T-helper 9 cell (primary cell): Measurements from ENCODE around the gene PEAK1.
"Not testable (repeated sequence)": the region's sequence is repeated elsewhere in the genome, so short reads cannot be mapped to it uniquely, and the experiment has no call there.

Experiments used
- DNase-seq: peaks from one replicate; pipeline ENCODE4 v3.0.0-alpha.2; 2020

Gene PEAK1

GRCh38 chr15:77295446-77295845 lies 124.5 kb downstream of the PEAK1 start:
- no peak for DNase-seq

- no peak for DNase-seq
These were observed 126.8 kb downstream of the PEAK1 start for GRCh38 chr15:77292969-77293558.

- DNase-seq: no peak
These were observed 128.8 kb downstream of the PEAK1 start for GRCh38 chr15:77291107-77291506.

DNA sequence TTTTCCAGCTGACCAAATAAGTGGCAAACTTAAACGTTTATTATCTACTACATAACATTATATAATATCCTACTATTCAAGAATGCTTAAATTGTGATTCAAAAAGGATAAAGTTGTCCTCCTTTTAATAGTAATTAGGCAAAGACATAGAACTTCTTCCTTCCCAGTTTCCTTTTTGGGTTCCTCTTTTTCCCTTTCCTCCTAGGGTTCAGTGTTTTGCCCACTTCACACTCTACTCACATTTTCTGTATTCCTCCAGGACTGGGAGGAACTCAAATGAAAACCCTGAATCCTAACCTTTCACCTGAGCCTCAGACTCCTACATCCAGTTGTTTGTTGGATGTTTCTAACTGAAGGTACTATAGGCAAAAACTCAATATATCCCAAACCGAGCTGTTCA lies 132.5 kb downstream of the PEAK1 start:
- no peak for DNase-seq

DNA sequence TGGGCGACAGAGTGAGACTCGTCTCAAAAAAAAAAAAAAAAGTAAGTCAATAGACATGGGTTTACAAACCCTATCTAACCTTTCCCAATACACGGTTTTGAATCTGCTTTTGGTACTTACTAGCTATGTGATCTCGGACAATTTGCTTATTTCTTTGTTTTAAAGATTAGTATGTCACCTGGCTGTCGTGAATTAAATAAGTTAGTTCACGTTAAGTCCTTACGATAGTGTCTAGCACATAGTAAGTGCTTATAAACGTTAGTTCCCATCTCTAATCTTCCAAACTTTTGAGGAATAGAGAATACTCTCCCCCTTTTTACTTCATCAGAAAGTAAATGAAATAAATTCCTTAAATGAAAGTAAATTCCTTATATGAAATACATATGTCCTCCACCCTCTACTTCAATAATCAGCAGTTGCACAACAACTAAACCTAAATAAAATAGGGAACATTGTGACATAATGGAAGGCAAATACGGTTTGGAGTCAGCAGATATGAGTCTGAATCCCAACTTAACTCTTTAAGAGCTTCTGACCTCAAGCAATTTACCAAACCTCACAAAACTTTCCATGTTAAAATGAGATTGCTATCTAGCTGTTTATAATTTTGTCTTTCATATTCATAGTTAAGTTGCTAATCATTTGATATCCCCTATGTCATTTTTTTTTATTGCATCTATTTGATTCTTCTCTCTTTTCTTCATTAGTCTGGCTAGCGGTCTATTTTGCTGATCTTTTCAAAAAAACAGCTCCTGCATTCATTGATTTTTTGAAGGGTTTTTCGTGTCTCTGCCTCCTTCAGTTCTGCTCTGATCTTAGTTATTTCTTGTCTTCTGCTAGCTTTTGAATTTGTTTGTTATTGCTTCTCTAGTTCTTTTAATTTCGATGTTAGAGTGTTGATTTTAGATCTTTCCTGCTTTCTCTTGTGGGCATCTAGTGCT lies 134.6 kb downstream of the PEAK1 start:
- DNase-seq: no peak

- DNase-seq: no peak
These were observed 137.6 kb downstream of the PEAK1 start for GRCh38 chr15:77282333-77282732.

DNA sequence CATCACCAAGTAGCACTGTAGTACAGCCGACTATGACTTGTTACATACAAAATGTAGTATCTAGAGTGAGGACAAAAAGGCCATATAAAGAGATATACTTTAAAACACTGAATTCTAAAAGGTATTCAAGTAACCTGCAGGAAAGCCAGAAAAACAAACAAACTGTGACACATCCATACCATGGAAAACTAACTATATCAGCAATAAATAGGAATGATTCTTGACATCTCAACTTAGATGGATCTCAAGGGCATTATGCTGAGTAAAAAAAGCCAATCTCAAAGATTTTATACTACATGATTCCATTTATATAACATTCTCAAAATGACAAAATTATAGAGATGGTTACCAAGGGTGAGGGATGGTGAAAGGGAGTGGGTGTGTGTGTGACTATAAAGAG lies 143.0 kb downstream of the PEAK1 start:
- DNase-seq: no peak

- no peak for DNase-seq
These were observed 143.8 kb downstream of the PEAK1 start for GRCh38 chr15:77276096-77276495.

DNA sequence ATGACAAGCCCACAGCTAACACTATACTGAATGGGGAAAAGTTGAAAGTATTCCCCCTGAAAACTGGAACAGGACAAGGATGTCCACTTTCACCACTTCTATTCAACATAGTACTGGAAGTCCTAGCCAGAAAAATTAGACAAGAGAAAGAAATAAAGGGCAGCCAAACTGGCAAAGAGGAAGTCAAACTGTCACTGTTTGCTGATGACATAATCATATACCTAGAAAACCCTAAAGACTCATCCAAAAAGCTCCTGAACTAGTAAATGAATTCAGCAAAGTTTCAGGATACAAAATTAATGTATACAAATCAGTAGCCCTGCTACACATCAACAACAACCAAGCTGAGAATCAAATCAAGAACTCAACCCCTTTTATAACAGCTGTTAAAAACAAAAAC lies 146.8 kb downstream of the PEAK1 start:
- DNase-seq: not testable (repeated sequence)

DNA sequence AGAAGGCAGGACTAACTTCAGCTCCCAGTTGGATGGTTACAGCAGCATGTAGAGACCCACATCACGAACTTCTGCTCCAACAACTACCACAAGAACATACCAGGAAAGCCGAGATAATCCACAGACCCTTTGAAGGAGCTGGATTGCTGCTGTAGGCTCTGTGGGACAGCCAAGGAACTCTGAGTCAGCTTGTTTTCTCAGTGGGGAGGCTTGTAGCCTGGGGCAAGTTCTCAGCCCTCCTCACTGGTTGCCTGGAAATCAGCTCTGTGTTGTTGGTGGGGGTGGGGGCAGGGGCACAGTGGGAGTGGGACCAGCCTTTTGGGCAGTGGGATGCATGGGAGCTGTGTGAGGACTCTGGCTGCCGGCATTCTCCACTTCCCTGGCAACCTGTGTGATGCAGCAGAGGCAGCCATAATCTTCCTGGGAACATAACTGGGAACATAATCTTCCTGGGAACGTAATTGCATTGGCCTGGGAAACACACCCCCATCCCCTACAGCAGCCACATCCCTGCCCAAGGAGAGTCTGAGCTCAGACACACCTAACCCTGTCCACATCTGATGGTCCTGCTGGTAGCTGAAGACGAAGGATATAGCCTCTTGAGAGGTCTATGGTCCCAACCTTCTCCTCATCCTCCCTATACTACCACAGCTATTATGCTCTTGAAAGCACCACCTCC lies 153.1 kb downstream of the PEAK1 start:
- no peak for DNase-seq

DNA sequence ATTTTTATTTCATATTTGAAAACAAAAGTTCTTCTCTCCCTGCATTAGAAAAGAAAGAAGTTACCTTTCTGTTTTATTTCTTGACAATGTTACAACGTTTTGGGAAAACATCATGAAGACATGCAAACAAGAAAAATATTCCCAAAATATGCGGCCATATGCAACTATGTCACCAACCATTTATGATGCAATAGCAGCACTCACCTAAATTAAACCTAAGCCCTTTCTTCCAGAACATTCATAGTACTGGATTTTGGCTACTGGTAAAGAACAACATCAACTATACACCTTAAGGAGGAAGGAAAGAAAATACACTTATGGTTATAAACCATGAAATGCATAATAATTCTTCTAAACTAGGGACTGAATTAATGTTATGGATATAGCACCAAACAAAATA lies 164.5 kb downstream of the PEAK1 start:
- no peak for DNase-seq

GRCh38 chr15:77251662-77252061 lies 168.2 kb downstream of the PEAK1 start:
- DNase-seq: no peak

DNA sequence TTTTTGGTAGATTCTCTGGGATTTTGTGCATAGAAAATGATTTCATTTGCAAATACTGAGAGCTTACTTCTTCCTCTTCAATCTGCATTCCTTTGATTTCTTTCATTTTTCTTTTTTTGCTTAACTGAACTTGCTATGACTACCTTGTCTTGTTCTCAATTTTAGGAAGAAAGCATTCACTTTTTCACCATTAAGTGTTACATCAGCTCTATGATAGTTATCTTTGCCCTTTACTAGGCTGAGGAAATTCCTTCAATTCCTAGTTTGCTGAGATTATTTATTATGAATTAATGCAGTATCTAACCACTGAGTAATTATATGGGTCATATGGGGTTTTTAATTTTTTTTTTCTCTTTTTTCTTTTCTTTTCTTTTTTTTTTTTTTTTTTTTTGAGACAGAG lies 172.8 kb downstream of the PEAK1 start:
- DNase-seq: no peak

DNA sequence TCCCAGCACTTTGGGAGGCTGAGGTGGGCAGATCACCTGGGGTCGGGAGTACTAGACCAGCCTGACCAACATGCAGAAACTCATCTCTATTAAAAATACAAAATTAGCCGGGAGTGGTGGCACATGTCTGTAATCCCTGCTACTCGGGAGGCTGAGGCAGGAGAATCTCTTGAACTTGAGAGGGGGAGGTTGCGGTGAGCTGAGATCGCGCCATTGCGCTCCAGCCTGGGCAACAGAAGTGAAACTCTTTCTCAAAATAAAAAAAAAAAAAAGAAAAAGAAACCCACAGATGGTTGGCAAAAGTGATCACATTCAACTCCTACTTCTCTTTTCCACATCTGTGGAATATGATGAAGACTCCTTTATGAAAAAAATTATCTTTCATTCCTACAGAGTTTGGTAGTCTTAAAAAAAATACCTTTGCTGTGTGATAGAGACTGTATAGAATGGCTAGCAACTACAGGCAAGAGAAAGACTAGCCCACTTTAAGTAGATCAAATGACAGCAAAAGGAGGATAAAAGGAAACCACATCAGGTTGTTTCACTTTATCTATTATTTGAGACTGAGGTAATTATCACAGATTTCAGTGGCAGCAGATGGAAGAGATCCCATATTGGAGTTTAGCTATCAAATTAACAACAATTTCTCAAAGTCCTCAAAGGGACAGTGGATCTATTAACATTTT lies 176.0 kb downstream of the PEAK1 start:
- no peak for DNase-seq

GRCh38 chr15:77243135-77243534 lies 176.8 kb downstream of the PEAK1 start:
- no peak for DNase-seq

GRCh38 chr15:77239882-77240608 lies 179.9 kb downstream of the PEAK1 start:
- DNase-seq: no peak

- no peak for DNase-seq
These were observed 184.3 kb downstream of the PEAK1 start for GRCh38 chr15:77235566-77235965.

DNA sequence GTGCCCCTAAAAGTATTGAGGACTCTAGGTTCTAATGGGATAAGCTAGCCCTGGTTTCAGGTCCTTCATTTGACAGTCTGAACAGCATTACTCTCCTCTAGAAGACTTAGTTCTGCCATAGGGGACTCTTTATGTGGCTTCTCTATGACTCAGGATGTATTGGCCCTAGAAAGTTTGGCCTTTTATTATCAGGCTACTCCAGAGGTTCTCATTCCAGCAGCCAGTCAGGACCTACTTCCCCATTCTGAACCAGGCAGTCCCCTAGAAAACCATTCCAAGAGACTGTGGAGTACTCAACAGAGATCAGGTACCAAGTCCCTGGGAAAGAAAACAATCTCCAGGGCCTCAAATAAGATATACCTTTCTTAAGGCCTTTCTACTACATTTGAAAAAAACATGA lies 191.1 kb downstream of the PEAK1 start:
- no peak for DNase-seq

- DNase-seq: no peak
These were observed 193.3 kb downstream of the PEAK1 start for GRCh38 chr15:77226652-77227051.

DNA sequence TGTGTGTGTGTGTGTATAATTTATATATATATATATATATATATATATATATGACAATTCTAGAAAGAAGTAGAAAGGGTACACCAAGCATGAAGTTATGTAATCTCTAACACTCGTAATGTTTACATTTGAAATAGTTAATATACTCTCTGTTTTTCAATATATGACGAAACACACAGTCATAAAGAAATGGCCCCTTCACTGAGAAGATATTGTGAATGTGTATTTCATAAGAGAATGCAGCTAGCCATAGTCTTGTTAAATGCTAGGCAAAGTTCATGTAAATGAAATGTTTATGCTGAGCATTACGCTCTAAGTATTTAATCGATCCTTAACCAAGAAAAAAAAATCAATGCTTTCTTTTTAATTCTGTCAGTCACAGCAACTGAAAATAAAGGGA lies 194.3 kb downstream of the PEAK1 start:
- no peak for DNase-seq

DNA sequence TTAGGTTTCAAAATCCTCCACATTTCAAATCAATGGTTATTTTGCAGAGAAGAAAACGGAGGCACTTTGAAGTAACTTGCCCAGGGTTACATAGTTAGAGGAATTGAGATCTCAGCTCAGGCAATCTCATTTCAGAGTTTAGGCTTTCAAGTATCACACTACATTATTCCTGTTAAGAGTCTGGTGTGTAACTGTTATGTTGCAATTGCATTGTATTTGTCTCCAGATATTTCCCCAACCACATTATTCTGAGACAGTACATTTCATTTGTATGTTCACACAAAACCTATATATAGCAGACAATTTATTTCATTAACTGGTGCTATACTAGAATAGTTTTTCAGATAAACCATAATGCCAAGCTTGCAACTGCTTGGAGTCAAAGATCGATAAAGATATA lies 194.8 kb downstream of the PEAK1 start:
- no peak for DNase-seq

DNA sequence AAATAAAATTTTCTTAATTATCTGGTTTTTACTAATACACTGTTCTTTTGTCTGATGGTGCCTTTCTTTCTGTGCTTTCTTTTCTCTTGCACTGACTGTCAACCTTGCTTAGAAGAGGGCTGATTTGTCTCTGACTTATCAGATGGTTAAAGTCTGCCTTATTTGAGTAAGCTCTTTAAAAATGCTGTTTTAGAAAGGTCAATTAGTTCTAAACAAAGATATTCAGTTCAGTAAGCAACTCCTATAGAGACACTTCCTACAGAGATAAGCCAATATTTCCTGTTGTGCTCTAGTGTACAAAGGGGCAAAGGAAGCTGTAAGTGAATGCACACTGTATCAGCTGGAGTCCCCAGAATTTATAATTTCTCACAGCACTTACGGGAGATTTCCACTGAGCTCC lies 195.6 kb downstream of the PEAK1 start:
- DNase-seq: no peak

DNA sequence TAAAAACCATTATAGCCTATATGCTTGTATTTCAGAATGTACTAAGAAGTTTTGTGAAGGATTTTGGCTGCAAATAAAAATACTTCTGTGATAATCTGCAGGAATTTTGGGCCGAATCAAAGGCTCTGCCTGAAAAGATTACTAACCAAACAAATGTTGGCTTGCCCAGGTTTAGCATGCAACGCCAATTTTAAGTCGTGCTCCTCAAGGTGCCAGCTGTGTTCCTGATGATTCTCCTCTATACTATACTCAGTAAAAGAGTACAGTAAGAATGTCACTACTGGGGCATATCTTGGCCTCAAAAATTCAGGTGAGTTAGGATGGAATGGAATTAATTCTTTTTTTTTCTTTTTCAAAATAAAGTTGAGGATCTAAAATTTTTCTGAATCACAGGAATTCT lies 198.2 kb downstream of the PEAK1 start:
- DNase-seq: no peak
